NCI-H510A treated with DMSO at 0.1 percent for 48 hours (cell line): ENCODE results near the gene MB.
A peak's percentile ranks its signal among the peaks of the same experiment; 100 is the strongest.

ENCODE experiments used
- DNase-seq: peaks from one replicate; lab custom pipeline; 2025; lab: John Stamatoyannopoulos, UW

The MB gene

DNA sequence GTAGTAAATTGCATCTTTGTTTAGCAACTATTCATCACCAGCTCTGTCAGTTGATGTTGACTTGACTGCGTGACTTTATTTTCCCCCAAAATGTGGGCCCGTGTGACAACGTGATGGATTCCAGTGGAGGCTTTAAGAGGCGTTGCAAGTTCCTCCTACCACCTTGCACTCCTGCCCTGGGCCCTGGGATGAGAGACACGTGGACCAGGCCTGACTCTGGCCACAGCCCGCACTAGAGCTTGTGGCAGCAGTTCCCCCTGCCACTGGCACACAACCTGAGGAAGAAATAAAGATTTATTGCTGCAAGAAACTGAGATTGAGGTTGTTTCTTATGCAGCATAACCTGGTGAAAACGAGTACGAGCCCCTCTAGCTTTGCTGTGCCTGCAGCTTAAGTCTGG, 44.6 kb downstream of the MB start:
- no peak for DNase-seq

DNA sequence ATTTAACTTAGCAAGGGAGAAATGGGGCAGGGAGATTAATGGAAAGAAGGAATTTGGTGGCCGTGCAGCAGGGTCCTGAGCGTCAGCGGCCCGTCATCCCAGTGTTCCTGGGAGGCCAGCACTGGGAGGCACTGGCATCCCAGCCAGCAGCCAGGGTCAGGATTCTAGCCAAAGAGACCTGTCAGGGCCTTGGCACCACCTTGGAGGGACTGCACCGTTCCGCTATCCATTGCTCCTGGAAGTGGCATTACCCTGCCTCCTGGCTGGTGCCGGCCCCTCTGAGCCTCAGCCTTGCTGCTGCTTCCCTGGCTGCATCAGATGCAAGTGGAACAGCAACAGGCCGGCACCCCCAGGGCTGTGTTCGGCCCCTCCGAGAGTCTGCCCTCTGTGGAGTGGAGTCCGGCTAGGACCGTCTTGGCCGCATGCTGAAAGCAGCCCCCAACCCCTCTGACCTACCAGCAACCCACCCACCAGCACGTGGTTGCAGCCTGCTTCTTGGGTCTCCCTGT, 46.4 kb downstream of the MB start:
- no peak for DNase-seq

DNA sequence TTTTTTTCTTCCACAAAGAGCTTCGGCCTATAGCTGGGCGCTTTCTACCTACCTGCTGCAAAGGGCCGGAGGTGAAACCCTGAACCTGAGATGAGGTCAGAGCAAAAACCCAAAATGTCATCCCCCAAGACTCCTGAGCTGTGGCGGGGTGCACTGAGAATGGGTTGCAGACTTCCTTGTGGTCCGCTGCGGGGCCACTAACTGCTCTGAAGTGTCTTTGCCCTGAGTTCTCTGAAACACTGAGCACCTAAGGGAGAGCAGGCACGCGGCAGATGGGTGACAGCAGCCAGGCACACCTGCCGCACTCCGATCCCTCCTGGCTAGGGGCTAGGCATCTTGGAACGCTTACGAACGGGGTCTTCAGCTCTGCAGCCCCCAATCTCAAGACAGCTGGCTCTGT, 47.2 kb downstream of the MB start:
- no peak for DNase-seq

DNA sequence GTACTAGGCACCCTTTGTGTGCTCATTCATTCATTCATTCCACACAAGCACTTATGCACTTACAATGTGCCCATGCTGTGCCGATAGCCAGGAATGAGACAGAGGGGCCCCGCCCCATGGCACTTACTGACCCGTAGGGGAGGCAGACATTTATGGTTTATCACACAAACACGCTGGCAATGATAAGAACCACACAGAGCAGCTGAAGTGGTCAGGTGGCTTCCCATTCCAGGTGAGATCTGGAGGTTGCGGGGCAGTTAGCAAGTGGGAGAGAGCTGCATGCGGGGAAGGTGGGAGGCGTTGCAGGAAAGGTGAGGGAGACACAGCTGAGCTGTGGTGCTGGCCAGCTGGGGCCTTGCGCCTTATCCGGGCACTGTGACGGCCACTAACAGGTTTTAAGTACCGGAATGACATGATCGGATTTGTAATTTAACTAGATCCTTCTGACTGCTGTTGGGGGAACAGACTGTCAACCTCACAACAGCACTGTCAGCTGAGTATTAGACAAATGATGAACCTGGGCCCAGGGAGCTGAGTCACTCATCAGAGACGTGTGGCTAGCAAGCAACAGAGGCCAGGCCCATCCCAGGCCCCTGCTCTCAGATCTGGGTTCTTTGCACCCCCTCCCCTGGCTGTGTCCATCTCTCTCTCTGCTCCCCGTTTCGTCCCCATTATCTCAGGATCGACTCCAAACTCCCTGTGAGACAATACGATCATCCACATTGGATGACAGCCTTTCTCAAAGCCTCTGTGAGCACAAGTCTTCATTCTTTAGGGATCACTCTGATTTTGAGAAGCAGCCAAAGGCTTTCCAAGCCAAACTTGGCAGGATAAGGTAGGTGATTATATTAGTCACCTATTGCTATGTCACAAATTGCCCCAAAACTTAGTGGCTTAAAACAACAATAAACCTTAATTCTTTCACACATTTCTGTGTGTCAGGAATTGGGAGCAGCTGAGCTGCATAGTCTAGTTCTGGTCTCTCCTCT, 48.1 kb downstream of the MB start:
- peak; percentile 17 for DNase-seq

DNA sequence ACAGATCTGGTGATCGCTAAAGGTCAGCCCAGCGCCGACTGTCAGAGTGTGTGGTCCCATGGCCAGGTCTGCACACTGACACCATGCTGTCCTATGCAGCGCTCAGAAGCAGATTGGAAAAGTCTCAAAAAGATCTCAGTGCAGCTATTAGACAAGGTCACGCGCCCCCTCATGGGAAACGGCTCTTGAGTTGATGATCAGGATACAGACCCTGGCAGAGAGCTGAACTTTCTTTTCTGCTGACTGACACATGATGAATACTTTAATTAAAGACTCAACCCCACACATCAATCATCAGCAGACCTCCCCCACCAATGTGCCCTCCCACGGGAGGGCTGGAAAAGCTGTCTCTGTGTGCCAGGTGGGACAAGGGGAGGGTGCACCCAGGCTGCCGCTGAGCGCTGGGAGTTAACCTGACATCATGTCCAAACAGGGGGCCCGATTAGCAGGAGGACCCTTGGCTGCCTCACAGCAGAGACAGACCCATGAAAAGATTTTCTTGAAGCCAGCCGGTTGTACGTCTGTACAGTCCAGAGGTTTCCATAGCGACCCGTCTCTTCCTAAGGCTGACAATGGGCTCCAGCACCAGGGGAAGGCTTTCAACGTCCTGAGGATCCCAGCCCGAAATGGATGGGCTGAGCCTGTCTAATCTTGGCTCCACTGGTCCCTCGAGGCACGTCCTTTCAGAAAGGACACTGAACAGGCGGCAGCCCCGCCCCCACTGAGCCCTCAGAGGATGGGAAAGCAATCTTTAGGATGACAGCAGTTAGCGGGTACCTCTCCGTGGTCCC, 49.6 kb downstream of the MB start:
- no peak for DNase-seq

DNA sequence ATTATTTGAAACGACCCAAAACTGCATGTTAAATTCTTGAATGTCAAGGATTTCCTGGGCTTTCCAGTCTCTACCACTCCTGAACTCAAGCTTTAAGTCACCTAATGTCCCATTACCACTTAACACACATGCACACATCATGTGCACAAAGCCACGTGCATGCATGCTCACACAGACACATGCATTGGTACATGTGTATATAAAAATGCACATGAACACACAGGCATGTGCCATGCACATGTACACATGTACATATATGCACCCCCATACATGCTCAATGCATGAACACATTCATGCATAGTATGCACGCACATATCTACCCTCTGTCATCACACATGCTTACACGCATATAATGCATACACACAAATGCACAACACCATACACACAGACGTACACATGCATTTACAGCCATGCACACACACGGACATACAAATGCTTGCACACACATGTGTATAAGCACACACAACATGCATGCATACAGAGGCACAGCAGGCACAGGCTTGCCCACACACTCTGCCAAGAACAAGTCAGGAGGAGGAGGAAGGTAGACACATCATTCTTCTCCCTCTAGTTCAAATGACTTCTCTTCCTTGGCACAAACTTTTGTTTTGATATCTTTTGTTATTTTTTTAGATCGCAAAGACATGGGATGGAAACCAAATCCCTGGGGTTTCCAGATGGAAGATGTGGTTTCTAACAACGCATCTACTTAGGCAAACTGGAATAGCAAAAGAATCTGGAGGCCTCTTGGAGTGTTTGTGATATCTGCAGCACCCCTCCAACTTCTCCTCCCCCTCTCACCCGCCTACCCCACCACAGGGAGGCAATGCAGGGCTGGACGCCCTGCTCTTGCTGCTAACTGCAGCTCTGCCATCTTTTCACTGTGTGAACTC, 51.9 kb downstream of the MB start:
- no peak for DNase-seq

DNA sequence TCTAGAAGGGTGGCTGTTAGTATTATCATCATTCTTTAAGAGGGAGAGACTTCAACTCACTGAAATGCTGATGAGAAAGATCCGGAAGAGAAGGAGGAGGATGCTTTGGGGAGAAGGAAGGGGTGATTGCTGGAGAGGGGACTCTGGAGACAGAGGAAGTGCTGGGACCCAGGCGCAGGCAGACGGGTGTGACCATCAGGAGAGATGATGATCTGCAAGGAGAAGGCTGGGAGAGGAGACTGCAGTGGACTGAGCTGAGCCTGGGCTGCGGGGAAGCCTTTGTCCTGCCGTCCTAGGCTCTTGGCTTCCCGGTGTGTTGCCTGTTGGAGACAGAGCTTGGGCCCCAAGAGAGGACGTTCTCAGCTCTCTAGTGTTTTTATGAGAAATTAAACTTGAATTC, 53.9 kb downstream of the MB start:
- DNase-seq, result no peak

DNA sequence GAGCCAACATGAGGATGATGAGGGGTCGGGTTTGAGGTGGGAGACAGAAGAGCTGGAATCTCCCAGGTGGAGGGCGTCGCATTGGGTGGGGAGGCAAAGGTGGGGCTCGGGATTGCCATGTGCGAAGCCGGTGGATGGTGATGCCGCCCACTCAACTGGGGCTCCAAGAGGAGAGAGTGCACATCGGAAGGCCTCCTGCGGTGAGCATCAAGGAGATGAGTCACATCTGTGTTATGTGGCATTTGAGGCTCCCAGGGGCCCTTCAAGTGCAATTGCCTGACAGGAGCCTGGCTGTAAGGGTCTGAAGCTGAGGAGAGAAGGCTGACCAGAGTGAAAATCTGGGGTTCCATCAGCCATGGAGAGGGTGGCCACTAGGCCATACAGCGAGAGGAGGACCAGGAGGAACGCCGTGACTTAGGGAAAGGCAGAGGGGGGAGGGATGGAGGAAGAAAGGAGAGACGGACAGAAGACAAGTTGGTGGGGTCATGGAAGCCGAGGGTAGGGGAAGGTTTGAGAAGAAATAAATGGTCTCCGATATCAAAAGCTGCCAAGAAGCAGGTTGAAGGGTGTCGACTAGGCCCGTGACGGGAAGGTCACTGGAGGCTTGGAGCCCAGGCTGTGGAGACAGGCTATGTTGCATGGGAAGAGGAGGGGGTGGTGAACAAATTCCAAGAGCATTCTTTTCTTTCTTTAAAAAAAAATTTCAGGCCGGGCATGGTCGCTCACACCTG, 55.2 kb downstream of the MB start:
- no peak for DNase-seq

DNA sequence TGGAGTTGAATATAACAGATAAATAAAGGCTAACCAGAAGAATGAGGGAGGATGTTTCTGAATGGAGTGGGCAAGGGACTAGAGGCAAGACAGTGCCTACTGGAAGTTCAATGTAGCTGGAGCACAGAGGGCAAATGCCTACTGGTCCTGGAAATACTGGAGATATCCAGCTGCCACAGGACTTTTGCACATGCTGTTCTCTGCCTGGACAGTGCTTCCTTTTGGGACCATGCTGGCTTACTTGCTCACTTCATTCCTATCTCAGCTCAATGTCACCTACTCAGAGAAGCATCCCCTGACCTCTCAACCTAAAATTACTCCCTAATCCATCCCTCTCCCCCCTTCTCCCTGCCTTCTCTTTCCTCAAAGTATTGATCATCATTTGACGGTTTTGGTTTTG, 56.3 kb downstream of the MB start:
- no peak for DNase-seq

DNA sequence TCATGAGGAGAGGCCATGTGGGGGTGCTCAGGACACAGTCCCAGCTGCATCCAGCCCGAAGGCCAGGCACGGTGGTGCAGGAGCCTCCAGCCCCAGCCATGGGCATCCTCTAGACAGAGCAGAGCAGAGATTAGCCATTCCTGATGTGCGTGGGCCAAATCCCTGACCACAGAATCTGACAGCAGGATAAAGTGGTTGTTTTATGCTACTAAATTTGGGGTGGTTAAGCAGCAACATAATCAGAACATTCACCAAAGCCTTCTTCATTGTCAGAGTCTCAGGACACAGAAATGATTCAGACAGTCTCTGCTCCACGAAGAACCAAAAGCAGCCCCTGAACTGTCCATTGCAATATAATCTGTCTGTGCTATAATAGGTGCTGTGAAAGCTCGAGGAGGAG, 56.8 kb downstream of the MB start:
- no peak for DNase-seq

DNA sequence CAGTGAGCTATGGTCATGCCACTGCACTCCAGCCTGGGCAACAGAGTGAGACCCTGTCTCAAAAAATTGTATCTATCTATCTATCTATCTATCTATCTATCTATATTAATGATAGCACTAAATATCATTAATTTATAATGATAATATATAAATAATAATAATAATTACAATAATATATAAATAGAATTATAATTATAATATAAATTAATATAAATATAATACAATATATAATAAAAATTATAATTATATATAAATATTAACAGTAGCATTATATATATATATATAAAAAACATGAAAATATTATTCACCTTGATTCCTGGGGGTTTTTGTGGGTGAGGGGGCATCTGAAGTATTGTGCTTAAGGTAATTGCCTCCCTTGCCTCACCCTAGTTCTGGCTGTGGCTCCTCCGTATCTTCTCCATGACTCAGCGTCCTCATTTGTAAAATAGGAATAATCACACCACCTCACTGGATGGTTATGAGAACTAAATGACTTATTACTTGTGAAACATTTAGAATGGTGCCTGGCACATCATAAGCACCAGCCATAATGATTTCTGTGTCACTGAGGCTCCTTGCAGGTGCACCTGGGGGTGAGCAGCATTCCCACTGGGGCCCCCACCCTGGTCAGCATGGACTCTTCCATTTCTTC, 57.6 kb downstream of the MB start:
- no peak for DNase-seq

DNA sequence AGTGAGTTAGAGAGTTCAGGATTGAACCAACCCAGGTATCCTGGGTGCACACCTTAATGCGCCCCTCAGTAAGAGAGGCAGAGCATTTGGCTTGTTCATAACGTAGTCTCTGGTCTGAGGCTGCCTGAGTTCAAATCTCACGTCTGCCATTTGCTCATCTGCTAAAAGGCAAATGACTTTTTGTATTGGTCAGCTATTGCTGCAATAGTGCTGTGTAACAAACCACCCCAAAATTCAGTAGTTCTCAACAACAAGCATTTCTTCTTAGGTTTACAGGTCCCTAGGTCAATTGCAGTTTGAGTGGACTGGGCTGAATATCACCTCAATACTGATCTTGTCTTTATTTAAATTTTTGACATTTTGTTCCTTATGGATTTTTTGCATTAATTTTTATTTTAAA, 58.4 kb downstream of the MB start:
- no peak for DNase-seq

DNA sequence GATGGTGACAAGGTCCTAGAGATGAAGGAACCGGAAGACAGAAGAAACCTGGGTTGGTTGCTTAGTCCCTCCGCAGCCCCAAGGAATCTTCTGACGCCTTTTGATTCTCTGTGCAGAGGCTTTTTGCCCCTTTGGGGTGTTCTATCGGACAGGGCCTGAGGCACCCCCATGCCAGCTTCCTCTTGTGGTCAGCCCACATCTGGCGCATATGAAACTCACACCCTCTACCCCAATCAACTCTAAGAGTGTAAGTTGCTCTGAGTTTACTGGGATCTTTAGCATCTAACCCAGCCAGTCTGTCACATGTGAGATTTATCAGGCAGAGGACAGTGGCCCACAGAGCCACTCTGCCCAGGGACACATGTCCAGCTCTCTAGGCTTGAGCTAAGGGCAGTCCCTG, 59.1 kb downstream of the MB start:
- DNase-seq, result no peak
